ENCODE data around the gene MPEG1.

- TF ChIP-seq CTCF (IDR thresholded peaks at IDR 0.05) (no peak), POLR2A (IDR thresholded peaks at IDR 0.05) (no peak)
These were observed 20.2 kb downstream of the MPEG1 start for GRCh38 chr11:59192446-59193020.

Measured in Peyer's patch (tissue), 4 donors.